ENCODE results near the gene PIGV. TPM values are rescaled to one million over a fixed set of nuclear protein-coding genes. Genes with fewer than 3 reads are reported as not detected.
"Not testable (repeated sequence)": the region's sequence is repeated elsewhere in the genome, so short reads cannot be mapped to it uniquely, and the experiment has no call there.

The PIGV gene
- total RNA-seq, 1 experiment from 2014 or later, result 13.2 TPM

- TF ChIP-seq ZBTB33 (IDR thresholded peaks at IDR 0.05; ENCODE audit: extremely low read depth, insufficient replicate concordance, low read length) (no peak), FOSL1 (IDR thresholded peaks at IDR 0.05; ENCODE audit: low read depth) (no peak), RAD21 (IDR thresholded peaks at IDR 0.05; ENCODE audit: low read depth) (no peak), TCF7L2 (IDR thresholded peaks at IDR 0.05; ENCODE audit: borderline replicate concordance, extremely low read depth, insufficient read depth, insufficient read length) (no peak), CEBPB (IDR thresholded peaks at IDR 0.05; ENCODE audit: low read depth) (no peak), ZNF274 (IDR thresholded peaks at IDR 0.05; ENCODE audit: low read depth, low read length) (no peak), ATF3 (IDR thresholded peaks at IDR 0.05) (no peak), JUND (IDR thresholded peaks at IDR 0.05) (no peak), YY1 (IDR thresholded peaks at IDR 0.05; ENCODE audit: extremely low read depth, insufficient replicate concordance, low read depth, low read length) (no peak), CTCF (IDR thresholded peaks at IDR 0.05 in 2 of 3, conservative IDR thresholded peaks at IDR 0.05 in 1 of 3; ENCODE audit: borderline replicate concordance in 1 of 3, insufficient read depth in 1 of 3, low read depth in 2 of 3, low read length in 2 of 3) (no peak), POLR2AphosphoS5 (IDR thresholded peaks at IDR 0.05; ENCODE audit: low read depth, low read length) (no peak), SRF (IDR thresholded peaks at IDR 0.05; ENCODE audit: low read depth) (no peak)
These were observed 46.0 kb downstream of the PIGV start (continued) for GRCh38 chr1:26833432-26834405.

- POLR2A ChIA-PET; H3K4me1 ChIP-seq (ENCODE audit: control insufficient read depth in 1 of 2, insufficient read depth in 2 of 2, low read length in 2 of 2); H3K9me3 ChIP-seq (ENCODE audit: control insufficient read depth in 1 of 2, insufficient read depth in 1 of 2, low read depth in 1 of 2, low read length in 2 of 2); H3K27me3 ChIP-seq (ENCODE audit: insufficient read depth, low read length); H3K4me3 ChIP-seq (replicated peaks in 1 of 2; ENCODE audit: low read depth in 1 of 2, low read length in 2 of 2); H3K9ac ChIP-seq (ENCODE audit: low read length); DNase-seq (ENCODE audit: low read depth, low spot score); H3K27ac ChIP-seq (ENCODE audit: low read depth, low read length); H3K4me2 ChIP-seq (ENCODE audit: low read length); H3K79me2 ChIP-seq (ENCODE audit: insufficient read depth, low read length); RAD21 ChIA-PET (ENCODE audit: low non-redundant PET in 1 of 2, low total read pairs in 2 of 2, uncharacterized antibody in 2 of 2, unreplicated experiment in 2 of 2); BruUV-seq (replicated peaks); ATAC-seq; H2AFZ ChIP-seq (ENCODE audit: low read depth, low read length, poor library complexity, severe bottlenecking); H4K20me1 ChIP-seq (ENCODE audit: insufficient read depth); CTCF ChIA-PET; H3K9me2 ChIP-seq (ENCODE audit: insufficient read depth); intact Hi-C loops (cut with micrococcal nuclease): not testable (repeated sequence)
- peaks cover 33 to 45% of the 10 kb centered on the region in 2 experiments; a peak in 3 of 4 replicates for H3K36me3 ChIP-seq (ENCODE audit: control insufficient read depth in 1 of 2, insufficient read depth in 2 of 2, low read length in 2 of 2)
These were observed 49.9 kb downstream of the PIGV start for GRCh38 chr1:26837665-26838064.

All from HCT116 (cell line).